Nephron (organoid): Measurements from ENCODE around the gene LIN7A.
A peak's percentile ranks its signal among the peaks of the same experiment; 100 is the strongest.

Experiments
- H3K27ac Mint-ChIP-seq, 3 experiments: 2 replicates each; pipeline ENCODE4 v1.8.0; 2020; ENCODE audit warnings: mixed read lengths in 3 of 3, mild to moderate bottlenecking in 2 of 3, moderate library complexity in 1 of 3
- H3K27me3 Mint-ChIP-seq: 2 replicates; pipeline ENCODE4 v1.8.0; 2021; ENCODE audit warnings: low read depth, mild to moderate bottlenecking, moderate library complexity, mixed read lengths
- H3K36me3 Mint-ChIP-seq: 2 replicates; pipeline ENCODE4 v1.8.0; 2020; ENCODE audit warnings: low read depth, mixed read lengths
- H3K4me1 Mint-ChIP-seq: 2 replicates; pipeline ENCODE4 v1.8.0; 2020; ENCODE audit warnings: mixed read lengths
- H3K4me3 Mint-ChIP-seq, 3 experiments: 2 replicates each; pipeline ENCODE4 v1.8.0; 2020; ENCODE audit warnings: mild to moderate bottlenecking in 3 of 3, mixed read lengths in 3 of 3, moderate library complexity in 2 of 3
- H3K9me3 Mint-ChIP-seq: 2 replicates; pipeline ENCODE4 v1.8.0; 2020; ENCODE audit warnings: mixed read lengths
- TF ChIP-seq, protein P1 (sequence below), 3 experiments: fragments of 200-600 bp; sonication (generic); IDR thresholded peaks; one replicate each; pipeline ENCODE4 v1.5.0; 2021; ENCODE audit warnings: antibody characterized with exemption in 3 of 3; ENCODE audit not compliant: unreplicated experiment in 3 of 3

LIN7A gene

DNA sequence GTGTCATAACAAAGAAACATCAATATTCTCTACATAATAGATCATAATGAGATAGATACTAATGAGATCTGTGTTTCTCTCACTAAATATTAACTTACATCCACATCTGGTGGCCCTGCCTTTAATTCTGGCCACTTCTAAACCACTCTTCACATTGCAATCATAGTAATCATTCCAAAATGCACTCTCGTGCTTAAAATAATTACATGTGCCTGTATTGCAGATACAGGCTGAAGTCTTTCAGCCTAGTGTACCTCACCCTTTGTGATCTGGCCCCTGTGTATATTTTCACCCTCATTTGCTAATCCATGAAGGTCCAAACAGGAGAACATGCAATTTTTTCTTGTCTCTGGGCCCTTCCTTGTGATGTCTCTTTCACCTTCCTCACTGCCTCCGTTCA lies 108.0 kb downstream of the LIN7A start:
- Mint-ChIP-seq H3K27me3 (no peaks in the 10 kb centered on the region), H3K4me3 (no peak overlapping the region), H3K4me1 (peaks cover 13% of the 10 kb centered on the region), H3K27ac (no peak overlapping the region), H3K36me3 (no peaks in the 10 kb centered on the region), H3K9me3 (no peaks in the 10 kb centered on the region)
- TF ChIP-seq, protein P1, sequence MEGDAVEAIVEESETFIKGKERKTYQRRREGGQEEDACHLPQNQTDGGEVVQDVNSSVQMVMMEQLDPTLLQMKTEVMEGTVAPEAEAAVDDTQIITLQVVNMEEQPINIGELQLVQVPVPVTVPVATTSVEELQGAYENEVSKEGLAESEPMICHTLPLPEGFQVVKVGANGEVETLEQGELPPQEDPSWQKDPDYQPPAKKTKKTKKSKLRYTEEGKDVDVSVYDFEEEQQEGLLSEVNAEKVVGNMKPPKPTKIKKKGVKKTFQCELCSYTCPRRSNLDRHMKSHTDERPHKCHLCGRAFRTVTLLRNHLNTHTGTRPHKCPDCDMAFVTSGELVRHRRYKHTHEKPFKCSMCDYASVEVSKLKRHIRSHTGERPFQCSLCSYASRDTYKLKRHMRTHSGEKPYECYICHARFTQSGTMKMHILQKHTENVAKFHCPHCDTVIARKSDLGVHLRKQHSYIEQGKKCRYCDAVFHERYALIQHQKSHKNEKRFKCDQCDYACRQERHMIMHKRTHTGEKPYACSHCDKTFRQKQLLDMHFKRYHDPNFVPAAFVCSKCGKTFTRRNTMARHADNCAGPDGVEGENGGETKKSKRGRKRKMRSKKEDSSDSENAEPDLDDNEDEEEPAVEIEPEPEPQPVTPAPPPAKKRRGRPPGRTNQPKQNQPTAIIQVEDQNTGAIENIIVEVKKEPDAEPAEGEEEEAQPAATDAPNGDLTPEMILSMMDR (IDR thresholded peaks at IDR 0.05; ENCODE audit: unreplicated experiment in 3 of 3), result no peak

DNA sequence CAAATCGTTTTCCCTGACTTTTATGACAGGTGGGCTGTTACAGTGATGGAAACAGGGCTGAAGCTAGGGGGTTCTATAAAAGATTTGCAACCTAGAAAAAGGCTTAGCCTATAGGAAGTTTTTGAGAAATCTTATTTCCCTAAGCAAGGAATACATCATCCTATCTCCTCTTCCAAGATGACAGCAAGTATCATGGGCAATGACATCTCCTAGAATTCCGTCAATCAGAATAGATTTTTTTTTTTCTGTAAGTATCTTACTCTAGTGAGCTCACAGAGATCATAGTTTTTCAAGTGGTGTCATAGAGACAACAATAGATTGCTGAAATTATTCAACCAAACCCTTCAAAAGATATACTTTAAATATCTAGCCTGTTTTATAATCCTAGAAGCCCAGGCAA lies 112.2 kb downstream of the LIN7A start:
- no peaks in the 10 kb centered on the region for H3K36me3 Mint-ChIP-seq

DNA sequence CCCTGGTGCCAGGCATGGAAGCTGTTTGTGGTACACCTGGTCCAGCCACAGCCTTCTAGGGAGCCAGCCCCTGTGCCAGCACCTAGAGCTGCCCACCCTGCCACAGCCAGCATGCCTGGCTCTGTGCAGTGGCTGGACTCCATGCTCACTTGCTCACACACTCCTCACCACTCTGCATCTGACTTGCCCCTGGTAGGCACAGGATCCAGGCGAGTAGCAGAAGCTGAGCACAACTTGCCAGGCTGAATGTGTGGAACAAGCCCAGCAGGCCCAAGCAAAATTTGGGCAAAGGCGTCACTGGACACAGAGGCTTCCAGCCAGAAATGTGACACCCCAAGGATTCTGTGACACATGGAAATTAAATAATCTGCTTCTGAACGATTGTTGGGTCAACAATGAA lies 114.3 kb downstream of the LIN7A start:
- Mint-ChIP-seq H3K9me3 (peaks cover 3% of the 10 kb centered on the region), H3K4me1 (peaks cover 4% of the 10 kb centered on the region), H3K4me3 (no peak overlapping the region), H3K27me3 (no peaks in the 10 kb centered on the region), H3K27ac (no peak overlapping the region), H3K36me3 (no peaks in the 10 kb centered on the region)
- TF ChIP-seq, protein P1 (IDR thresholded peaks at IDR 0.05; ENCODE audit: unreplicated experiment in 3 of 3), result no peak

More for the DNA sequence above, 112.2 kb downstream of the LIN7A start:
- Mint-ChIP-seq H3K9me3 (peaks cover 3% of the 10 kb centered on the region), H3K27ac (no peak overlapping the region), H3K27me3 (no peaks in the 10 kb centered on the region), H3K4me1 (peaks cover 8% of the 10 kb centered on the region), H3K4me3 (no peak overlapping the region)
- TF ChIP-seq, protein P1 (IDR thresholded peaks at IDR 0.05; ENCODE audit: unreplicated experiment in 3 of 3), result no peak

DNA sequence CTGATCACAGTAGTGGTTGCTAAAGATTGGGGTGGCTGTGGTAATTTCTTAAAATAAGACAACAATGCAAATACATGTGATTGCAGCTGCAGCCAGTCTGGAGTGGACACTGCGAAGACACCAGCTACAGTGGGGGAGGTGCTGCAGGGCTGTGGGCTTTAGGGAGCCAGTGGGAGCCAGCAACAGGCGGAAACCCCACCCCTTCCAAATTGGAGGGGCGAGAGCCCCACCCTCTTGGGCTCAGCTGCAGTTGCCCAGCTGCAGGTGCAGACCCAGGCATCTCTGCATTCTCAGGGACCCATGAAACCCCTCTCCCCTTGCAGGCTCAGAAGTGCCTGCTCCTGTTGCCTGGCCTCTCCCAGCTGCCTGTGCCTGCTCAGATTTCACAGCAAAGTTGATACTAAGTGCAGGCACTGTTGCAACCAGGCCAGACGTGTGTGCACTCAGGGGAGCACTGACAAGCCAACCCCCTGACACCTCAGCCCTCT lies 116.2 kb downstream of the LIN7A start:
- no peaks in the 10 kb centered on the region for H3K27me3 Mint-ChIP-seq
- H3K36me3 Mint-ChIP-seq, result no peaks in the 10 kb centered on the region
- TF ChIP-seq, protein P1 (IDR thresholded peaks at IDR 0.05; ENCODE audit: unreplicated experiment in 3 of 3), result no peak
- peaks cover 4% of the 10 kb centered on the region for H3K4me1 Mint-ChIP-seq
- H3K9me3 Mint-ChIP-seq, result peaks cover 3% of the 10 kb centered on the region
- H3K4me3 Mint-ChIP-seq, result no peak overlapping the region
- H3K27ac Mint-ChIP-seq, result peak overlapping the region in 1 of 3 experiments; percentile 15

DNA sequence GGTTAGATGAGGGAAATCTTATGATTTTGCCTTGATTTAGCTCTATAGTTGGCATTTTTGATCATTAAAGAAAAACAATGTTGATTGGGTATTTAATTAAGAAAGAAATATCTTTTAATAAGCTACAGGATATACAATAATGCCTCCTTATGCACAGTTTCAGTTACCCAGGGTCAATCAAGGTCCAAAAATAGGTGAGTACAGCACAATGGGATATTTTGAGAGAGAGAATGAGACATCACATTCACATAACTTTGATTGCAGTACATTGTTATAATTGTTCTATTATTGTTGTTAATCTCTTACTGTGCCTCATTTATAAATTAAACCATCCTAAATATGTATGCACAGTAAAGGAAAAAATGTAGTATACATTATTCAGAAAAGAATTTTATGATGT lies 118.9 kb downstream of the LIN7A start:
- Mint-ChIP-seq H3K4me1 (peaks cover 4% of the 10 kb centered on the region), H3K27me3 (no peaks in the 10 kb centered on the region), H3K4me3 (no peak overlapping the region), H3K27ac (no peak overlapping the region), H3K9me3 (peaks cover 3% of the 10 kb centered on the region), H3K36me3 (no peaks in the 10 kb centered on the region)
- TF ChIP-seq, protein P1 (IDR thresholded peaks at IDR 0.05; ENCODE audit: unreplicated experiment in 3 of 3), result no peak

DNA sequence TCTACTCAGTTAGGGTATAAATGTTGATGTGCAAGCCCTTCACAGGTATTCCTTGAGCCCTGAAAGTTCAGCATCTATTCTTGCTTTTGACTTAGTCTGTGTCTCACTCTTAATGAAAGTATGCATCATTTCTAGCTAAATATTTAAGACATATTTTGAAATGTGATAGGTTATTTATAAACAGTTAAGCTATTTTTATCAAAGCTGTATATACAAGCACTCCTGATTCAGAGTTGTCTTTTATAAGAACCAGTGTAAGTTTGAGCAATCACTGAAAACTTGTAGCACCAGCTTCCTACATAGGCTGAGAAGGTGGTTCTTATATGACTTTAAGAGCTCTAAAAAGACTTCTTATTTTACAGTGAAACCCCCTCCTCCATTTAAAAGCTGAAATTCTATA lies 122.4 kb downstream of the LIN7A start:
- H3K27ac Mint-ChIP-seq, result no peak overlapping the region
- H3K4me3 Mint-ChIP-seq, result no peak overlapping the region
- no peaks in the 10 kb centered on the region for H3K9me3 Mint-ChIP-seq
- peaks cover 4% of the 10 kb centered on the region for H3K4me1 Mint-ChIP-seq
- peaks cover 8% of the 10 kb centered on the region for H3K36me3 Mint-ChIP-seq
- no peaks in the 10 kb centered on the region for H3K27me3 Mint-ChIP-seq
- TF ChIP-seq, protein P1 (IDR thresholded peaks at IDR 0.05; ENCODE audit: unreplicated experiment in 3 of 3), result no peak
